GM19023 (cell line): ENCODE measurements around the gene SORL1.

Experiments
- ATAC-seq: cut with Tn5 transposase; IDR thresholded peaks from one replicate; pipeline ENCODE4 v1.9.1; 2021; ENCODE audit warnings: mild to moderate bottlenecking, moderate library complexity; ENCODE audit not compliant: unreplicated experiment

Gene SORL1

GRCh38 chr11:121427400-121427744 is 24.7 kb upstream of the SORL1 start:
- no peak for ATAC-seq

GRCh38 chr11:121429556-121429955 is 22.6 kb upstream of the SORL1 start:
- ATAC-seq = no peak

- ATAC-seq = no peak
Measured at GRCh38 chr11:121431820-121432526, 20.1 kb upstream of the SORL1 start.

- ATAC-seq = no peak
Measured at GRCh38 chr11:121435132-121435531, 17.0 kb upstream of the SORL1 start.

GRCh38 chr11:121435551-121436511 is 16.3 kb upstream of the SORL1 start:
- no peak for ATAC-seq

GRCh38 chr11:121437018-121437685 is 15.0 kb upstream of the SORL1 start:
- no peak for ATAC-seq

GRCh38 chr11:121437686-121438078 is 14.4 kb upstream of the SORL1 start:
- no peak for ATAC-seq

GRCh38 chr11:121439337-121439736 is 12.8 kb upstream of the SORL1 start:
- ATAC-seq = no peak

GRCh38 chr11:121439759-121440158 is 12.4 kb upstream of the SORL1 start:
- no peak for ATAC-seq

GRCh38 chr11:121441521-121441920 is 10.6 kb upstream of the SORL1 start:
- ATAC-seq = no peak

- ATAC-seq = no peak
Measured at GRCh38 chr11:121443688-121444275, 8.3 kb upstream of the SORL1 start.

GRCh38 chr11:121444526-121444925 is 7.6 kb upstream of the SORL1 start:
- ATAC-seq = no peak

GRCh38 chr11:121445071-121445768 is 6.9 kb upstream of the SORL1 start:
- ATAC-seq = no peak

- ATAC-seq = no peak
Measured at GRCh38 chr11:121446752-121447156, 5.4 kb upstream of the SORL1 start.

GRCh38 chr11:121448011-121448410 is 4.1 kb upstream of the SORL1 start:
- no peak for ATAC-seq

GRCh38 chr11:121448431-121448941 is 3.6 kb upstream of the SORL1 start:
- no peak for ATAC-seq

GRCh38 chr11:121449123-121449522 is 3.0 kb upstream of the SORL1 start:
- ATAC-seq = no peak

- no peak for ATAC-seq
Measured at GRCh38 chr11:121449626-121450025, 2.5 kb upstream of the SORL1 start.

- no peak for ATAC-seq
Measured at GRCh38 chr11:121450401-121450800, 1.7 kb upstream of the SORL1 start.
